HG03469 (cell line): ENCODE measurements around the gene DUOXA2.

Experiments
- ATAC-seq: cut with Tn5 transposase; IDR thresholded peaks from one replicate; pipeline ENCODE4 v1.9.1; 2021; ENCODE audit warnings: mild to moderate bottlenecking, moderate library complexity, moderate number of reproducible peaks; ENCODE audit not compliant: unreplicated experiment

Gene DUOXA2

DNA sequence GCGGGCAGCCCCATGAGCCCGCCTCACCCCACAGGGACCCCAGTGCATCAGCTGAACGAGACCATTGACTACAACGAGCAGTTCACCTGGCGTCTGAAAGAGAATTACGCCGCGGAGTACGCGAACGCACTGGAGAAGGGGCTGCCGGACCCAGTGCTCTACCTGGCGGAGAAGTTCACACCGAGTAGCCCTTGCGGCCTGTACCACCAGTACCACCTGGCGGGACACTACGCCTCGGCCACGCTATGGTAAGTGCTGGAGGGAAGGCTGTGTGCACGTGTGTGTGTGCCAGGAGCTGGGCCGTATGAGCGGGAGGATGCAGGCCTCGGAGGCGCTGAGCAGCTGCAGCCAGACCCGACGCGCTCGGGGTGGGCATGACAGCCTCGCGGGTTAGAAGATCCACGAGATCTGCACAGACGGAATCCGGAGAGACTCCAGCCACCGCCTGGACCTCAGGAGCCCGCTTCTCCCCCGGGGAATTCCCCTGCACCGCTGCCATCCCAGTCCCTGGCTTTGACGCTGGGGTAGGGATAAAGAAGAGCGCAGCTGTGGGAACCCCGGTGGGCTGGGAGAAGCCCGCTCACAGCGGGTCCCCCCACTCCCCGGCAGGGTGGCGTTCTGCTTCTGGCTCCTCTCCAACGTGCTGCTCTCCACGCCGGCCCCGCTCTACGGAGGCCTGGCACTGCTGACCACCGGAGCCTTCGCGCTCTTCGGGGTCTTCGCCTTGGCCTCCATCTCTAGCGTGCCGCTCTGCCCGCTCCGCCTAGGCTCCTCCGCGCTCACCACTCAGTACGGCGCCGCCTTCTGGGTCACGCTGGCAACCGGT is 2.6 kb downstream of the DUOXA2 start:
- ATAC-seq: no peak

DNA sequence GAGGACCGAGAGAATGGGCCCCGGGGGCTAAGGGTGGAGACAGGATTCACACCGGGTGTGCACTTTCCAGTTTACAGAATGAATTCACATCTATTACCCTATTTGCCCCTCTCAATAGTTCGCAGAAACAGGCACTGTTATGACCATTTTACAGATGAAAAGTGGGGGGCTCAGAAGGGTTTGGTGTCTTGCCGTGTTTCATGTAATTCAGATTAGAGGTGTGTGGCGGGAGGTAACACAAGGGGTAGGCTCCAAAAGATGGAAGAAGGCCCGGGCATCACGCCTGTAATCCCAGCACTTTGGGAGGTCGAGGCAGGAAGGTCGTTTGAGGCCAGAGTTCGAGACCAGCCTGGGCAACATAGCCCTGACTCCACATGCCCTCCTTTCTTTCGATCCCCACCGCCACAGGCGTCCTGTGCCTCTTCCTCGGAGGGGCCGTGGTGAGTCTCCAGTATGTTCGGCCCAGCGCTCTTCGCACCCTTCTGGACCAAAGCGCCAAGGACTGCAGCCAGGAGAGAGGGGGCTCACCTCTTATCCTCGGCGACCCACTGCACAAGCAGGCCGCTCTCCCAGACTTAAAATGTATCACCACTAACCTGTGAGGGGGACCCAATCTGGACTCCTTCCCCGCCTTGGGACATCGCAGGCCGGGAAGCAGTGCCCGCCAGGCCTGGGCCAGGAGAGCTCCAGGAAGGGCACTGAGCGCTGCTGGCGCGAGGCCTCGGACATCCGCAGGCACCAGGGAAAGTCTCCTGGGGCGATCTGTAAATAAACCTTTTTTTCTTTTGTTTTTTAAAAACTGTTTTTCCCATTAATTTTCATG is 3.4 kb downstream of the DUOXA2 start:
- no peak for ATAC-seq

DNA sequence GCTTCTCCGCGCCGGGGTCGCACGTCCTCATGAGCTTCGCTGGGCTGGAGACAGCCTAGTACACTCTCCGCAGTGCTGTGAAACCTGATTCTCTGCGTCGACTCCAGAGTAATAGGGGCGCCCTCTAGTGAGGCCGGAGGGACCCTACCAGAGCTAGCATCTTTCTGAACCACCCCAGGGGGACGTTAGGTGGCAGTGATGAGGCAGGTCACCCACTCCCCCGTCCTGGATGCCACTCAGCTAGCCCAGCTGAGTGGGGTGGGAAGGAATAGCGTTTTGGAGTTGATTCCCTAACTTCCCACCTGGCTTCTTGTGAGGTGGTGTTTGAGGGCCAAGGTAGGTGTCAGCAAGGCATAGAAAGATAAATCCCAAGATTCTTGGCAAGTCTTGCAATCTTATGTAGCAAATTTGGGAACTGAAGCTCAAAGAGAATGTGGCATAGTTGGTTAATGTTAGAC is 4.0 kb downstream of the DUOXA2 start:
- ATAC-seq: peak; percentile 93

DNA sequence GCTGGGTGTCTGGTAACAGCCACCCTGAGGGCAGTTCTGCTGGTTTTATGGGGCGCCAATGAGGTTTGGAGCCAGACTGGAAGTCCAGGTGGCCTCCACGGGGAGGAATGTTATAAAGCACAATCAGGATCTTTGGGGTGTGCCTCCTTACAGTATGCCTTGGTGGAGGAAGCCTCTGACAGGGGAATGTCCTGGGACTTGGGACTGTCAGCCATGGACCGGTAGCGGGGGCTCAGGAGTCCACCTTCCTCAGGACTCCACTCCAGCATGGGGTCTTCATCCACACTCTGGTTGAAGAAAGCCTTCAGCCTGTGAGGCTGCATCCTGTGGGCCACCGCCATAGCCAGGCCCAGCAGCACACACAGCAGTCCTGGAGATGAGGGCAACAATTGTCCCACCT is 4.9 kb downstream of the DUOXA2 start:
- ATAC-seq: no peak

DNA sequence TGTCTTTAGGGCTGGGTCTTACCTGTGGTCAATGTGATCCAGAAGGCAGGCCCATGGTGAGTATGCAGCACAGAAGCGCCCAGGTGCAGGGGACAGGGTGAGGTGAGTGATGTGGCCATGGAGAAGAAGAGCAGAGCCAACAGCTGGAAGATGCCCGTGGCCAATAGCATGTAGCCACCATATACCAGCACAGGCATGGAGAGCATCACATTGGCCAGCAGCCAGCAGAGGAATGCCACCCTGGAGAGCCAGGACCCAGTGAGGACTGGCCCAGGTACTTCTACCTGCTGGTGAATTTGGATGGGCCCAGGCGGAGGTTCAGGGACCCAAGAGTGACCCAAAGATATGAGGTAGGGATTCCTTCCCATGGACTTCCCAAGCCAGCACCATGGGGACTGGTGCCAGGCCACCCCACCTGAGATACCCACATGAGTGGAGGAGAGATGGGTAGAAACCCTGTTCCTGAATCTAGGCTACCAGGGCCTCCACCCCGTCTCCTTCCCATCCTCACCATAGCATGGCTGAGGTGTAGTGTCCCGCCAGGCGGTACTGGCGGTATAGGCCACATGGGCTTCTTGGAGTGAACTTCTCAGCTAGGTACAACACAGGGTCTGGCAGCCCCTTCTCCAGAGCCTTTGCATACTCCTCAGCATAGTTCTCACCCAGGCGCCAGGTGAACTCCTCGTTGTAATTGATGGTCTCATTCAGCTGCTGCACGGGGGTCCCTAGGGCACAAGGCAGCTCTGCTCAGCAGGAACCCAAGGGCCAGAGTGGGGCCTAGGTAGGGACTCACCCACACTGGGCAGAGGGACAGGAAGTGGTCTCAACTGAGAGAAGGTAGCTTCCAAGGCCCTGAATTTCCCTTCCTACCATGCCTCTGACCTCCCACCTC is 6.2 kb downstream of the DUOXA2 start:
- ATAC-seq: no peak

DNA sequence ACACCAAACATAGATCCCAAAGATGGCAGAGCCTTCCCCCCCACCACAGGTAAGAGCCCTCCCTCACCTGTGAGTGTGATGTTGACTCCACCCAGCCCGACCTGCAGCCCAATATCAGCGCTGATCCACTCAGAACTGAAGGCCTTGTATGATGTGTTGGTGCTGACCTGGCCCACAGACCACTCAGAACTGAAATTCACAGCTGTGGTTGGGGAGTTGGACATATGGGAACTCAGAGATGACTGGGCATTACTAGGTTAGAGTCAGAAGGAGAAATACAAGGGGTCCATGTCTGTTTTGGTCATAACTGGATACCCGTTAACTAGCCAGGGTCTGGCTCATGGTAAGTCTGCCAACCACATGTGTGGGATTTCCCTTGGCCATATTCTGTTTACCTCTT is 6.9 kb downstream of the DUOXA2 start:
- no peak for ATAC-seq

DNA sequence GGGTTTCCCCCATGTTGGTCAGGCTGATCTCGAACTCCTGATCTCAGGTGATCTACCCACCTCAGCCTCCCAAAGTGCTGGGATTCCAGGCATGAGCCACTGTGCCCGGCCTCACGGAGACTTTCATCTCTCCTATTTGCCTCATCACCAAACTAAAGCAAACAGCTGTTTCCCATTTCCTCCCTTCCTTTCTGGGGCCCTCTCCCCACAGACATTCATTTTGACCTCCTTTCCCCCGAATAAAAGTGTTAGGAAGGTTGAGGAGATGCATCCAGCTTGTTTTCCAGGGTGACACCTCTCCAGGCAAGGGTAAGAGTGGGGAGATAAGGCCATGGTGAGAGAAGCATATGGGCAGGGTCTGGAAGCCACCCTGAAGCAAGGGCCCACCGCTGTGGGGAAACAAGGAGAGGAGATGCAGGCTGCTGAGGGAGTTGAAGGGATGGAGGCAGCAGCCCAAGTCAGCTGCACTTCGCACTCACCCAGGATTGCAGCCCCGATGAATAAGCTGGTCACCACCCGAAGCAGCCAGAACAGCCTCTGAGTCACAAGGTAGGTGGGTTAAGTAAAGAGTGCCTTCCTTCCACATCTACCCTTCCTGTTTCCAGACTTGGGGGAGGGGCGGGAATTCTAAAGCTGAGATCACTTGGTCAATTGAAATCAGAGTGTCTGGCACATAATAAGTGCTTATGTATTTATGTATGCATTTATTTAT is 7.7 kb downstream of the DUOXA2 start:
- ATAC-seq: no peak

DNA sequence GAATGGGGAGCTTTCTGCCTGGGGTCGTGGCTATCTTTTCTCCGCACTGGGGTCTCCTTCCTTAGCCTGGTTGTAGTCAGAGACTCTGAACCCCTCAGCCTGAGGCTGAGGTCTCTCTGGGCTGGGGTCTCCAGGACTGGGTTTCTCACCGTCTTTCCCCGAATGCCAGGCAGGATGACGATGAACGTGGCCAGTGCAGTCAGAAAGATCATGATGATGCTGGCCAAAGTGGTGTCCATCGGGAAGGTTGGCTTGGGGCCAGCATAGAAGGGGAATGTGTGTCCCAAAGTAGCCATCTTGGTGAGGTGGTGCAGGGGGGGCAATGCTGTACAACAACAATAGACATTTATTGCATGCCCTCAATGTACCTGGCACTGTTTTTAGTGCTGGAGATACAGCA is 8.6 kb downstream of the DUOXA2 start:
- ATAC-seq: no peak

DNA sequence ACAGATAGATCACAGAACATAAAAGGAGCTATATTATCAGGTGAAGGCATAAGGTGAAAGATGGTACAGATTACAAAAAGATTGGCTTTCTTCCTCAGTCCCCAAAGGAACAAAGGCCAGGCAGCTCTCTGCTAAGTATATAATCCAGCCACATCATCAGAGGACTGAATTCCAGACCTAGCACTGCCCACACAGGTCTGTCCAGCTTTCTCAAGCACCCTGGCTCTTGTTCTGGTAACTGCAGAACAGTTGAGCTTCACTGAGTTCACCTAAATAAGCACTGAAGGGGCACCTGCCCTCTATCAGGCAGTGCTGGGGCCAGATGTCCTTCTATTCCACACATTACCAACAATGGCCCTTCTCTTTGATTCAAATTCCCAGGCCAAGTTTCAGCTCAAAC is 9.3 kb downstream of the DUOXA2 start:
- no peak for ATAC-seq

DNA sequence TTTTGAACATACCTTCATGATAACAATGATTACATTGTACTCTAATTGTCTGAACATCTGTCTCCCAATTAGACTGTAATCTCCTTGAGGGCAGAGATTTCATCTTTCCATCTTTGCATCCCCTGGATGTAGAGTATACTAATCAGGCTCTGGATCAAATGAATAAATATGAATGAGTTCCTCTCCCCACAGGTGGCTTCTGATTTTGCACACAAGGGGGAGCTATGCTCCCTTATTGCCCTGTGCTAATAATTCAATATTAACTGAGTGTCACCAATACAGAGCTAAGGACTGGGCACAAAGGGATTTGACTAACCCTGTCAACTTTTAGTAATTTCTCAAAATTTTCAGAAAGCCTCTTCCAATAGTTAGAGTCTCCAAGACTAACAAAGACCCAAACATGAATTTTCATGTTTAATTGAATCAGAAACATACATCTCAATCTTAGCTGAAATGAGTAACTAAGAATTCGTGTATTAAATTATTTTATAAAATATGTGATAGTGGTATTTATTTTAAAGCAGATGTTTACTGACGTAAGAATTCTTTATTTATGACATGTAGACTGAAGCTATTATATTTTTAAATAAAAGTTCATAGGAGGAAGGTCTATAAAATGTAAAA is 12.5 kb downstream of the DUOXA2 start:
- no peak for ATAC-seq

DNA sequence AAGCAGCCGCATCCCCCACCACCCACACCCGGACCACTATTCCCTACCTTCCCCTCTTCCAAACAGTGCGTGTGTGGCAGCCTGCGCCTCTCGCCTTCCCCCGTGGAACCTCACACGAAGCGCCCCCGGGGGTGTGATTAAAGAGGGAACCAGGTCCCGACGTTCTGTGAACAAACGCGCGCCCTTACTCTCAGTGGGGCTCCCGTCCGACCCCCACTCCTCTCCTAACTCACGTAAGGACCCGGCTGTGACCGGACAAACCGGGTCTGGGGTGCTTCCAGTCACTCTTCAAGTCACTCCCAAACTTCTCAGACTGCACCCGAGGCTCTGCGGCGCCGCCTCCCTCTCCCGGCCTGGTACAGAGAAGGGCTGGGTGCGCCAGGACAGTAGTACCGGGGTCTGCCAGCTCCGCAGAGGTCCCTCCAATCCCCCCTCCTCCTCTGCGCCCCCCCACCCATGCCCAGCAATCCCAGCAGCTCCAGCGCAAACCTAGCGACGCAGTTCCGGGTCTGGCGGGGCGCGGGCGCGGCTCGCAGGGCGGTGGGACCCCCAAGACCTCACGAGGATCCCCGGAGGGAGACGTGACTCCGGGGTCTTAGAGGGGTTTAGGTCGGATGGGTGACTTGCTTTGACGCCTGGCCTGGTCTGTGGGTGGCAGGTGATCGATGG is 15.0 kb downstream of the DUOXA2 start:
- ATAC-seq: no peak

DNA sequence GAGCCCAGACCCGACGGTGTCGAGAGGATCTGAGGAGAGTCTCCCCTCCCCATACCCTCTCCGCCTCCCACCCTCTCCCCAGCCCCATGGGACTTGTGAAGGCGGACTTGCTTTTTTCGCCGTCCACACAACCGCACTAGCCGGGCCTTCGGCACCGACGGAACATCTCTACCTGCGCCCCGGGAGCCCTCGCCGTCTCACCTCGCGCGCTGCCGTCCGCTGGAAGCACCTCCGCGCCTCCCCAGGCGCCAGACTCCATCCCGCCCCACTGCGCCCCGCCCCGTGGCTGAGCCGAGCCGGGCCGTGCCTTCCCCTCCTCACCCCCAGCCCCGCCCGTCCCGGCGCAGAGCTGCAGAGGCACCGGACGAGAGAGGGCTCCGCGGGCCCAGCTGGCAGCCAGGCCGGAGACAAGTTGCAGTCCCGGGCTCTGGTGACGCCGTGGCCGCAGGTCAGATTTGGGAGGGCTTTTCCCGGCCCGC is 15.6 kb downstream of the DUOXA2 start, which contains the start of the genes DUOX1 and DUOXA1:
Gene DUOX1 (plus strand): TSS at position 344 of the 479 bp plus-strand sequence. CDS start 1,973 bp downstream, outside the sequence.
Gene DUOXA1 (minus strand): TSS at position 229 of the 479 bp plus-strand sequence. CDS start 6,865 bp downstream, outside the sequence.
- no peak for ATAC-seq

DNA sequence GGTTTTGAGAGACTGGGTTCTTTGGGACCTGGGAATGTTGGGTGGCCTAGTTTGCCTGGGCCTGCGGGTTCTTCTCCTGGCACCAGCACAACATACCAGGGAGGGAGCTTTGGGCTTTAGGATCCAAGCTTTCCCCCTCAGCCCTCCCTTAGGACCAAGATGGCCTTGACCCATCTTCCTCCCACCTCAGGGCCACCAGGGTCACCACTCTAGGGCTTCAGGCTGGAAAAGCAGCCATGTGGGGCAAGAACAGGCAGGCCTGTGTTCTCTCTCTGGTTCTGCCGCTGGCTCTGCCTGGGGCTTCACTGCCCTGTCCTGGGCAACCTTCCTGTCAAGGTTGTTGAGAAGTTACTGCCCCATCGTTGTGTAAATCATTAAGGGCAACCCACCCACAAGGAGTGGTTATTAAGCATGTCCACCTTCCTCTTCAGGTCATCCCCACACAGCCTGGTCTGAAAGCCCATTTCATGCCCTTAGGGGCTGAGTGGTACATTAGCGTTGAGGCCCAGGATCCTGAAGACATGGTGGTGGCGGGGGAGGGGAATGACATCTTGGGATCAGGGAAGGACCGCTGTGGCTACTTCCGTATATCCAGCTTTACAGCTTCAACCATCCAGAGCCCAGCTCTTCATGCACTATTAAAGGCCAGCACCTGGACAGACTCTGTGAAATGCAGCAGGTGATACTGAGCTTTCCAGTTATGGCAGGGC is 16.3 kb downstream of the DUOXA2 start:
- no peak for ATAC-seq

DNA sequence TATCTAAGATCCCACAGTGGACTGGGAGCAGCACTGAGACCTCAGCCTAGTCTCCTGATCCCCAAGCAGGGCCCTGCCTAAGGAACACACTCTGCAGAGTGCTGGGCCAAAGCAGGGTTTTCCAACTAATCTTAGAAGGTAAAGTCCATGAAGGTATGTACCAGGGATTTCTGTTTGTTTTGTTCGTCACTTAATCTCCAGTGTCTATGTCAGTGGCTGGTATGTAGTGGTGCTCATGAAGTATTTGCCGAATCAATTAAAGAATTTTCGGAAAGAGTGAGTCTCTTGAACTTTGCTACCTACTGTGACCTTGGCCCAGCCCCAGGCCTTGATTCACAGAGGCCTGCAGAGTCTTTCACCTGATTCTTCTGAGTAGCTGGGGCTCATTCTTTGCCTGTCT is 17.4 kb downstream of the DUOXA2 start:
- no peak for ATAC-seq

DNA sequence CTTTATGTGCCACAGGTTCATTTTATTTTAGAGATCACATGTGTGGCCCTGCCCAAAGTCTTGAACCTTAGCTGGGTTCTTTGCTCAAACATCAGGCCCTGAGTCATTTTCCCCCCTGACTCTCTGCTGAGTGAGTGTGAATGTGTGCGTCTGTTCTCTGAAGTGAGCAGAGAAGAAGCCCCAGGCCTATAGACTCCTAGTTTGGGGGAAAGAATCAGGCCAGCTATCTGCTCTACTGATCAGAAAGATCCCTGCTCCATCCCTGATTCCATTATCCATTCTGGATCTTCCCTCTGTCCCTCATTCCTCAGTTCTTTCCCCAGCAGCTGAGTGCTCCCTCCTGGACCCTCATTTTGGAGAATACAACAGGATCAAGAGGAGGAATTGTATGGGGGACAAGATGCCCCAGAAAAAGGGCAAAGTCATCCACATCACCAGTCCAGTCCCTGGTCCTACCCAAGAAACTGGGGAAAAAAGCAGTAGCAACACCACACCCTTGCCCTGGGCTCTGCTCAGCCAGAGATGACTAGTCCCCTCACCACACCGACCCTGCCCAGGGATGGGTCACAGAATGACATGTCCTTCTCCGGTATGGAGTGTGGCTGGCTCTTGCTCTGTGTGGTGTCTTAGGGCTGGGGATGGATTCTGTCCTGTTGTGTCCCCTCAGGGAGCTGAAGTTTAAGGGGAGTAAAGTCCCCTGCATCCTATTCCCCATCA is 18.9 kb downstream of the DUOXA2 start:
- no peak for ATAC-seq

DNA sequence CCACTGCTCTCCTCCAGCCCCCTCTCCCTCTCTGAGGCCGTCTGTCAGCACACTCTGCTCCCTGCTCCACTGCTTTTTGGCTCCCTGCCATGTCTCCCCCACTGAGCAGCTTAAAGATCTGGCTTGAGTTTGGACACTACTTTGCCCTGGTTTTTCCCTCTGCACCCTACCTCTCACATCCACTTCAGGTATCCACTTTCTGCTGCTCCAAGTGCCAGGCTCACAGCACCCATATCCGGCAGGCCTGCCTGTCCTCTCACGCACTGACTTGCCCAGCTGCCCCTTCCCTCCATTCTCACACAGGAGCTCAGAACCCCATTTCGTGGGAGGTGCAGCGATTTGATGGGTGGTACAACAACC is 19.4 kb downstream of the DUOXA2 start:
- ATAC-seq: no peak

DNA sequence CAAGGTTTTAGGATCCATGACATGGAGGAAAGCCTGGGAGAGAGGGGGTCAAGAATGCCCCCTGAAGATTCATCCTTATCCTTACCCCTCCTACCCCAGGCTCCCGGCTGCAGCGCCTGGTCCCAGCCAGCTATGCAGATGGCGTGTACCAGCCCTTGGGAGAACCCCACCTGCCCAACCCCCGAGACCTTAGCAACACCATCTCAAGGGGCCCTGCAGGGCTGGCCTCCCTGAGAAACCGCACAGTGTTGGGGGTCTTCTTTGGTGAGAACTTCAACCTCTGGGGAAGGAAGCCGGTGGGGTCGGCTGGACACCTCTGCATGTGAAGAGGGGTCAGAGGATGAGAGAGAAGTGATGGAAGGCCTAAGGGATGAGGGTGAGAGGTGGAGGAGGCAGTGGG is 19.9 kb downstream of the DUOXA2 start:
- no peak for ATAC-seq
